Ishikawa (cell line): Measurements from ENCODE around the gene ADCY5.

Experiments used
- EGR1 ChIP-seq: IDR thresholded peaks from 2 replicates; pipeline ENCODE4 v1.6.1; 2012
- EP300 ChIP-seq: IDR thresholded peaks from 2 replicates; pipeline ENCODE4 v1.6.1; 2012; ENCODE audit warnings: borderline replicate concordance
- FOXM1 ChIP-seq: IDR thresholded peaks from 2 replicates; pipeline ENCODE4 v1.6.1; 2012; ENCODE audit warnings: low read depth, borderline replicate concordance
- MAX ChIP-seq: IDR thresholded peaks from 2 replicates; pipeline ENCODE4 v1.6.1; 2012
- RAD21 ChIP-seq: IDR thresholded peaks from 2 replicates; pipeline ENCODE4 v1.6.1; 2012; ENCODE audit warnings: low read depth
- REST ChIP-seq: IDR thresholded peaks from 2 replicates; pipeline ENCODE4 v1.6.1; 2012; ENCODE audit warnings: low read depth, mild to moderate bottlenecking
- TAF1 ChIP-seq: IDR thresholded peaks from 2 replicates; pipeline ENCODE4 v1.6.1; 2012; ENCODE audit warnings: low read depth, mild to moderate bottlenecking
- TEAD4 ChIP-seq: IDR thresholded peaks from 2 replicates; pipeline ENCODE4 v1.6.1; 2012
- USF1 ChIP-seq: IDR thresholded peaks from 2 replicates; pipeline ENCODE4 v1.6.1; 2012
- YY1 ChIP-seq: IDR thresholded peaks from 2 replicates; pipeline ENCODE4 v1.6.1; 2012; ENCODE audit warnings: low read depth

GRCh38 chr3:123483146-123483545, 34.3 kb upstream of the ADCY5 start:
- TF ChIP-seq EP300 (no peak), MAX (no peak), YY1 (no peak), RAD21 (no peak), FOXM1 (no peak), EGR1 (no peak), REST (no peak), TEAD4 (no peak), USF1 (no peak), TAF1 (no peak)
